SU-DHL-6 (cell line): ENCODE measurements around the gene STXBP5.

Experiments
- H2AFZ ChIP-seq: fragments of 200-600 bp; sonication (generic); 2 replicates; pipeline ENCODE4 v1.6.1; 2014; ENCODE audit warnings: low read depth, mild to moderate bottlenecking, moderate library complexity, mixed read lengths, antibody characterized with exemption, low read length; ENCODE audit not compliant: severe bottlenecking
- H3F3A ChIP-seq: fragments of 200-600 bp; shearing (Covaris generic); 2 replicates; pipeline ENCODE4 v1.6.0; 2016; ENCODE audit warnings: antibody characterized with exemption, mild to moderate bottlenecking; ENCODE audit not compliant: insufficient read depth
- H3K27ac ChIP-seq: fragments of 200-600 bp; sonication (generic); 2 replicates; pipeline ENCODE4 v1.5.1; 2016; ENCODE audit warnings: low read depth, mild to moderate bottlenecking, low read length, moderate library complexity, mixed read lengths
- H3K27me3 ChIP-seq: fragments of 200-600 bp; sonication (generic), shearing (Covaris generic); 2 replicates; pipeline ENCODE4 v1.6.0; 2014; ENCODE audit warnings: mild to moderate bottlenecking, low read length
- H3K36me3 ChIP-seq: fragments of 200-600 bp; sonication (generic); 2 replicates; pipeline ENCODE4 v1.6.1; 2014; ENCODE audit warnings: mild to moderate bottlenecking, low read length, mixed read lengths
- H3K4me2 ChIP-seq: fragments of 300-600, 200-600 bp; shearing (Covaris generic), sonication (generic); 2 replicates; pipeline ENCODE4 v1.6.0; 2014; ENCODE audit warnings: low read length, low read depth, mild to moderate bottlenecking; ENCODE audit not compliant: poor library complexity, severe bottlenecking
- H3K4me3 ChIP-seq: fragments of 200-600 bp; sonication (generic); 2 replicates; pipeline ENCODE4 v1.5.1; 2014; ENCODE audit warnings: antibody characterized with exemption, low read length, mild to moderate bottlenecking, mixed read lengths; ENCODE audit not compliant: insufficient read depth, poor library complexity, severe bottlenecking
- H3K79me2 ChIP-seq: fragments of 200-600 bp; sonication (generic); 2 replicates; pipeline ENCODE4 v1.6.1; 2014; ENCODE audit warnings: mild to moderate bottlenecking, low read length, moderate library complexity; ENCODE audit not compliant: insufficient read depth
- H3K9ac ChIP-seq: fragments of 200-600 bp; sonication (generic); 2 replicates; pipeline ENCODE4 v1.7.0; 2014; ENCODE audit warnings: mild to moderate bottlenecking, low read length
- H3K9me2 ChIP-seq: fragments of 200-600 bp; sonication (generic); replicated peaks from 2 replicates; pipeline ENCODE4 v1.6.1; 2014; ENCODE audit warnings: low read length; ENCODE audit not compliant: insufficient read depth
- H3K9me3 ChIP-seq: fragments of 200-600 bp; sonication (generic); 2 replicates; pipeline ENCODE4 v1.6.1; 2014; ENCODE audit warnings: low read length, mixed read lengths; ENCODE audit not compliant: insufficient read depth
- H4K20me1 ChIP-seq: fragments of 200-600 bp; sonication (generic); 2 replicates; pipeline ENCODE4 v1.6.1; 2014; ENCODE audit warnings: low read depth, mild to moderate bottlenecking, antibody characterized with exemption, low read length, moderate library complexity, mixed read lengths
- EZH2phosphoT487 ChIP-seq: fragments of 200-600 bp; sonication (generic), shearing (Covaris generic); conservative IDR thresholded peaks from 2 replicates; pipeline ENCODE4 v1.6.1; 2018; ENCODE audit warnings: mild to moderate bottlenecking, antibody characterized with exemption, low read length, moderate library complexity, mixed read lengths
- TF ChIP-seq, protein P1 (sequence below): fragments of 200-600 bp; sonication (generic); IDR thresholded peaks from one replicate; pipeline ENCODE4 v1.5.1; 2017; ENCODE audit warnings: antibody characterized with exemption, mild to moderate bottlenecking, low read length, moderate library complexity; ENCODE audit not compliant: insufficient read depth, poor library complexity, severe bottlenecking

The STXBP5 gene

DNA sequence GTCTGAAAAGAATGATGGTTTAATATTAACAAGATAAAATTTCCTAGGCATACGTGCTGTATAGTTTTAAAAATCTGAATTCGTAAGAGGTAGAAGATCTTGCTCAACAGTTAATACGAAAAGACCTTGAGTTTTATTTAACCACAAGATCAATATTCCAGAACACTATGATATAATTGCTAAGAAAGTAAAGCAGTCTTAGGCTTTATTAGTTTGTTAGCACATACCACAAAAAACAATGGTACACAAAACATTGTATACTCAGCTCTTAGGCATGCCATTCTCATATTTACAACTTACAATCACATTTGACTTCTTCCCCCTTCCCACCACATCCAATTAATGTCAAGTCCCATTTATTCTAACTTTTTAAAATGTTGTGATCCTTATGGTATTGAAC, 24.4 kb upstream of the STXBP5 start:
- Histone ChIP-seq H3K79me2 (no peaks in the 10 kb centered on the region), H3K27ac (no peak overlapping the region), H4K20me1 (no peaks in the 10 kb centered on the region), H3K9ac (no peak overlapping the region), H3F3A (no peaks in the 10 kb centered on the region), H3K9me2 (no peaks in the 10 kb centered on the region), H3K4me3 (no peak overlapping the region), H3K27me3 (no peaks in the 10 kb centered on the region), H3K9me3 (no peaks in the 10 kb centered on the region), H3K36me3 (no peaks in the 10 kb centered on the region), H3K4me2 (no peak overlapping the region), H2AFZ (no peak overlapping the region)
- TF ChIP-seq, protein P1, sequence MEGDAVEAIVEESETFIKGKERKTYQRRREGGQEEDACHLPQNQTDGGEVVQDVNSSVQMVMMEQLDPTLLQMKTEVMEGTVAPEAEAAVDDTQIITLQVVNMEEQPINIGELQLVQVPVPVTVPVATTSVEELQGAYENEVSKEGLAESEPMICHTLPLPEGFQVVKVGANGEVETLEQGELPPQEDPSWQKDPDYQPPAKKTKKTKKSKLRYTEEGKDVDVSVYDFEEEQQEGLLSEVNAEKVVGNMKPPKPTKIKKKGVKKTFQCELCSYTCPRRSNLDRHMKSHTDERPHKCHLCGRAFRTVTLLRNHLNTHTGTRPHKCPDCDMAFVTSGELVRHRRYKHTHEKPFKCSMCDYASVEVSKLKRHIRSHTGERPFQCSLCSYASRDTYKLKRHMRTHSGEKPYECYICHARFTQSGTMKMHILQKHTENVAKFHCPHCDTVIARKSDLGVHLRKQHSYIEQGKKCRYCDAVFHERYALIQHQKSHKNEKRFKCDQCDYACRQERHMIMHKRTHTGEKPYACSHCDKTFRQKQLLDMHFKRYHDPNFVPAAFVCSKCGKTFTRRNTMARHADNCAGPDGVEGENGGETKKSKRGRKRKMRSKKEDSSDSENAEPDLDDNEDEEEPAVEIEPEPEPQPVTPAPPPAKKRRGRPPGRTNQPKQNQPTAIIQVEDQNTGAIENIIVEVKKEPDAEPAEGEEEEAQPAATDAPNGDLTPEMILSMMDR = no peak
- no peak for TF ChIP-seq EZH2phosphoT487

DNA sequence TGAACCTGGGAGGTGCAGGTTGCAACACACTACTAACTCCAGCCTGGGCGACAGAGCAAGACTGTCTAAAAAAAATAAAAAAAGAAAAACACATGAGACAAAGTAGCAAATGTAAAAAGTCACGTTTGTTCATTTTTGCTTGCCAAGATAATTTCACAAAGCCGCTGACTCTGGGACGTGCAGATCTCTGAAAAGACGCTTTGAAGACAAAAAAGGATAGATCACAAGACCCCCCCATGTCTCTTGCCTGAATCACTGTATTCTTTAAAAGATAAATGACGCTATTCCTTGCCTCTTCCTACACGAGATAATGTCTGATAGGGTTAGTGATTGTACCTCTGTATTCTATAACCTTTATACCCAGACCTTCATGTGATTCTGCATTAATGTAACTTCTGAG, 23.3 kb upstream of the STXBP5 start:
- no peaks in the 10 kb centered on the region for H3K9me2 ChIP-seq
- no peaks in the 10 kb centered on the region for H3F3A ChIP-seq
- H3K27ac ChIP-seq = no peak overlapping the region
- H2AFZ ChIP-seq = no peak overlapping the region
- no peaks in the 10 kb centered on the region for H3K36me3 ChIP-seq
- H3K4me2 ChIP-seq = no peak overlapping the region
- H3K9ac ChIP-seq = no peak overlapping the region
- no peaks in the 10 kb centered on the region for H3K9me3 ChIP-seq
- H3K4me3 ChIP-seq = no peak overlapping the region
- no peaks in the 10 kb centered on the region for H3K27me3 ChIP-seq
- no peaks in the 10 kb centered on the region for H3K79me2 ChIP-seq
- no peaks in the 10 kb centered on the region for H4K20me1 ChIP-seq
- no peak for TF ChIP-seq EZH2phosphoT487
- TF ChIP-seq, protein P1 = no peak

DNA sequence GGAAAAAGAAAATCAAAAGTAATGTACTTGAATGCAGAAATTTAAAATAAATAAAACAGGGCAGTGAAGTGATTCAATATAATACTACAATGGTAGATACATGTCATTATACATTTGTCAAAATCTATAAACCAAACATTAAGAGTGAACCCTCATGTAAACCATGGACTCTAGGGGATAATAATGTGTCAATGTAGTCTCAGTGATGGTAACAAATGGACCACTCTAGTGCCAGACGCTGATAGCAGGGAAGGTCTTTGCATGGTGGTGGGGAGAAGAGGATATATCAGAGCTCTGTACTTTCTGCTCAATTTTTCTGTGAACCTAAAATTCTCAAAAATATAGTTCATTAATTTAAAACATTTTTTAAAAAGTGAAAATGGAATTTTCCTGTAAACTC, 19.8 kb upstream of the STXBP5 start:
- TF ChIP-seq EZH2phosphoT487 = no peak
- TF ChIP-seq, protein P1 = no peak
- Histone ChIP-seq H3K36me3 (no peaks in the 10 kb centered on the region), H3K9ac (no peak overlapping the region), H2AFZ (no peak overlapping the region), H3K27ac (no peak overlapping the region), H3F3A (no peaks in the 10 kb centered on the region), H3K4me2 (no peak overlapping the region), H3K9me2 (no peaks in the 10 kb centered on the region), H3K9me3 (no peaks in the 10 kb centered on the region), H4K20me1 (no peaks in the 10 kb centered on the region), H3K79me2 (no peaks in the 10 kb centered on the region), H3K4me3 (no peak overlapping the region), H3K27me3 (no peaks in the 10 kb centered on the region)
